ENCODE measurements around the gene CTTNBP2NL. TPM values are rescaled to one million over a fixed set of nuclear protein-coding genes. Genes with fewer than 3 reads are reported as not detected.

The CTTNBP2NL gene
- total and polyA plus RNA-seq, 10 of the 15 experiments (the other 5 are each of a cell fraction or from before 2014, with no cell fraction given), result 2.1 to 11.3 (median 5.6) TPM

- ATAC-seq (no peak), DNase-seq (ENCODE audit: low read depth, low spot score) (no peak), FAIRE-seq (no peak)
- 46% methylated on average over 2 of the region's 2 CpGs for WGBS (ENCODE audit: insufficient coverage, insufficient replicate concordance, low lambda C conversion rate, missing lambda C conversion rate)
- RAD21 ChIA-PET (ENCODE audit: unreplicated experiment), result interaction anchor here (2.6 kb wide), 1 partner anchor 115 kb away, joined by 7 read pairs; no protein-coding TSS in a partner anchor
- CTCF ChIA-PET, result interaction anchor here (1.0 to 1.5 kb wide), 3 partner anchors 40 to 115 kb away, joined by 3 to 7 read pairs (median 7); no protein-coding TSS in a partner anchor
- in situ Hi-C loops (cut with MboI), result no loop called here
- BruUV-seq (replicated peaks), result no TSS peak
- Histone ChIP-seq H3K36me3 (ENCODE audit: control insufficient read depth in 2 of 2, insufficient read depth in 2 of 2, low read length in 1 of 2) (no peaks in the 10 kb centered on the region), H3K4me2 (ENCODE audit: control insufficient read depth, insufficient read depth) (no peak overlapping the region), H3K9me3 (replicated peaks; ENCODE audit: control insufficient read depth, insufficient read depth, low read length) (no peaks in the 10 kb centered on the region), H2AFZ (ENCODE audit: control insufficient read depth, low read depth, low read length) (no peak overlapping the region), H3K27ac (ENCODE audit: control insufficient read depth, insufficient read depth) (no peak overlapping the region), H3K79me2 (ENCODE audit: control insufficient read depth, insufficient read depth, low read length) (no peaks in the 10 kb centered on the region), H3K4me1 (ENCODE audit: control insufficient read depth, insufficient read depth, low read length) (peaks cover 8% of the 10 kb centered on the region; the same call in 1 of the 2 replicates), H3K27me3 (replicated peaks in 1 of 2; ENCODE audit: control insufficient read depth in 2 of 2, insufficient read depth in 2 of 2, low read length in 1 of 2) (peaks cover 5 to 15% of the 10 kb centered on the region in 2 experiments), H3K9ac (ENCODE audit: control insufficient read depth, insufficient read depth, low read length) (no peak overlapping the region), H3K4me3 (no peak overlapping the region), H4K20me1 (ENCODE audit: control insufficient read depth, insufficient read depth) (no peaks in the 10 kb centered on the region)
- POLR2A ChIA-PET, result no interaction called here
- SMC1A ChIA-PET (ENCODE audit: uncharacterized antibody, unreplicated experiment), result no interaction called here
- intact Hi-C loops (cut with micrococcal nuclease; ENCODE audit: unreplicated experiment), result no loop called here
- no peak for TF ChIP-seq SMAD1 (IDR thresholded peaks at IDR 0.05; ENCODE audit: low read depth, partially characterized antibody)
Measured at GRCh38 chr1:112506306-112506705, 110.3 kb downstream of the CTTNBP2NL start.

GRCh38 chr1:112506731-112507130 lies 110.7 kb downstream of the CTTNBP2NL start:
- H3K4me2 ChIP-seq (ENCODE audit: control insufficient read depth, insufficient read depth), result no peak overlapping the region
- H3K4me3 ChIP-seq, result no peak overlapping the region
- no peak overlapping the region for H3K27ac ChIP-seq (ENCODE audit: control insufficient read depth, insufficient read depth)
- no peak overlapping the region for H3K9ac ChIP-seq (ENCODE audit: control insufficient read depth, insufficient read depth, low read length)
- no peak overlapping the region for H2AFZ ChIP-seq (ENCODE audit: control insufficient read depth, low read depth, low read length)
- SMC1A ChIA-PET (ENCODE audit: uncharacterized antibody, unreplicated experiment), result no interaction called here
- 68% methylated on average over 8 of the region's 8 CpGs for WGBS (ENCODE audit: insufficient coverage, insufficient replicate concordance, low lambda C conversion rate, missing lambda C conversion rate)
- FAIRE-seq (no peak), ATAC-seq (no peak), DNase-seq (ENCODE audit: low read depth, low spot score) (no peak)
- H3K9me3 ChIP-seq (replicated peaks; ENCODE audit: control insufficient read depth, insufficient read depth, low read length), result no peaks in the 10 kb centered on the region
- no peaks in the 10 kb centered on the region for H3K36me3 ChIP-seq (ENCODE audit: control insufficient read depth in 2 of 2, insufficient read depth in 2 of 2, low read length in 1 of 2)
- no peaks in the 10 kb centered on the region for H4K20me1 ChIP-seq (ENCODE audit: control insufficient read depth, insufficient read depth)
- no peak for TF ChIP-seq FOS (IDR thresholded peaks at IDR 0.05; ENCODE audit: borderline replicate concordance, extremely low read depth, insufficient read length)
- TF ChIP-seq, protein P1, sequence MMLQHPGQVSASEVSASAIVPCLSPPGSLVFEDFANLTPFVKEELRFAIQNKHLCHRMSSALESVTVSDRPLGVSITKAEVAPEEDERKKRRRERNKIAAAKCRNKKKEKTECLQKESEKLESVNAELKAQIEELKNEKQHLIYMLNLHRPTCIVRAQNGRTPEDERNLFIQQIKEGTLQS (IDR thresholded peaks at IDR 0.05; ENCODE audit: borderline replicate concordance, extremely low read depth, low read depth, low read length), result no peak
- no peak for TF ChIP-seq RAD51 (IDR thresholded peaks at IDR 0.05)
- no peak for TF ChIP-seq SKIL (IDR thresholded peaks at IDR 0.05; ENCODE audit: low read depth, poor library complexity, severe bottlenecking)
- POLR2A ChIA-PET, result no interaction called here
- H3K4me1 ChIP-seq (ENCODE audit: control insufficient read depth, insufficient read depth, low read length), result peaks cover 8% of the 10 kb centered on the region; the same call in 1 of the 2 replicates
- intact Hi-C loops (cut with micrococcal nuclease; ENCODE audit: unreplicated experiment), result no loop called here
- RAD21 ChIA-PET (ENCODE audit: unreplicated experiment), result no interaction called here
- H3K27me3 ChIP-seq (replicated peaks in 1 of 2; ENCODE audit: control insufficient read depth in 2 of 2, insufficient read depth in 2 of 2, low read length in 1 of 2), result peaks cover 5 to 13% of the 10 kb centered on the region in 2 experiments
- no TSS peak for BruUV-seq (replicated peaks)
- no peaks in the 10 kb centered on the region for H3K79me2 ChIP-seq (ENCODE audit: control insufficient read depth, insufficient read depth, low read length)
- in situ Hi-C loops (cut with MboI), result no loop called here
- CTCF ChIA-PET, result no interaction called here
